ENCODE measurements around the gene NCKIPSD.
"Not testable (repeated sequence)": the region's sequence is repeated elsewhere in the genome, so short reads cannot be mapped to it uniquely, and the experiment has no call there.

The NCKIPSD gene

GRCh38 chr3:48685603-48686511 is at the start of gene NCKIPSD:
Gene NCKIPSD, minus strand, starts transcription at chr3:48685915. Its CDS starts 108 bp downstream, at chr3:48685807.
- DNase-seq = peak; percentile 83

GRCh38 chr3:48735075-48735767 is 49.5 kb upstream of the NCKIPSD start:
- DNase-seq = not testable (repeated sequence)

- not testable (repeated sequence) for DNase-seq
Measured at GRCh38 chr3:48734541-48734940, 48.8 kb upstream of the NCKIPSD start.

GRCh38 chr3:48733752-48734518 is 48.2 kb upstream of the NCKIPSD start:
- DNase-seq = not testable (repeated sequence)

GRCh38 chr3:48727511-48727910 is 41.8 kb upstream of the NCKIPSD start:
- no peak for DNase-seq

GRCh38 chr3:48725185-48725855 is 39.6 kb upstream of the NCKIPSD start:
- DNase-seq = not testable (repeated sequence)

DNA sequence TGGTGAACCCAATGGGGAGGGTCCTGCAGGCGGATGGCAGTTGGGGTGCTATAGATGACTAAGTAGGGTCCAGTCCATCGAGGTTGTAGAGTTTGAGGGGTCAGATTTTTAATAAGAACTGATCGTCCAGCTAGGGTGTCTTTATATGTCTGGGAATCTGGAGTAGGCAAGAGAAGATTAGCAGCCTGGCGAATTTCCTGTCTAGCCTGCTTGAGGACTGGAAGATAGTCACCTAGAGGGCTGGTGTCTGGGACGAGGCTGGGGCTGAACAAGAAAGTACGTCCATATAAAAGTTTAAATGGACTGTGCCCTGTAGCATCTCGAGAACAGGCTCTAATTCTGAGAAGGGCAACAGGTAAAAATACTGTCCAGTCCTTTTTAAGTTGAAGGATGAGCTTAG is 38.0 kb upstream of the NCKIPSD start:
- no peak for DNase-seq

- DNase-seq = not testable (repeated sequence)
Measured at GRCh38 chr3:48723293-48723692, 37.6 kb upstream of the NCKIPSD start.

- peak; percentile 95 for DNase-seq
Measured at GRCh38 chr3:48716982-48717746, 31.4 kb upstream of the NCKIPSD start, which contains the start of gene IP6K2. Gene IP6K2, minus strand, starts transcription at chr3:48717221. Its CDS starts 21,930 bp downstream, at chr3:48695291.

GRCh38 chr3:48716508-48716981 is 30.8 kb upstream of the NCKIPSD start:
- no peak for DNase-seq

GRCh38 chr3:48715174-48715800 is 29.6 kb upstream of the NCKIPSD start:
- no peak for DNase-seq

DNA sequence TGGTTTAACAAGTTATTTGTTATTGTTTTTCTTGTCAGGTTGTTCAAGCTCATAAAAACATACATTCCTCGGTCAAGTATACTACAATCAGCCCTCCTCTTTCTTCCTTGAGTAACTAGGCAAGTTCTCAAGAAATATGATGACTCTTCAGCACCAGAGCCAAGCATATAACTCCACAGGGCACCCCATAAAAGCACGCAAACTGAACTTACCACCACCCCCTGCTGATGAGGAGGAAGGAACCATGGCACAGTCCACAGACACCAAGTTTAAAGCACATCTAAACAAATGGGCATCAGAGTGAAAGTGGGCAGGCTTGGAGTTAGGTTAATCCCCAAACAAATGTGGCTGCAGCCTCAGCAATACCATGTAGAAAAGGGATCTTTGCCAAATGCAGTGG is 26.0 kb upstream of the NCKIPSD start:
- no peak for DNase-seq

- no peak for DNase-seq
Measured at GRCh38 chr3:48709051-48709461, 23.3 kb upstream of the NCKIPSD start.

DNA sequence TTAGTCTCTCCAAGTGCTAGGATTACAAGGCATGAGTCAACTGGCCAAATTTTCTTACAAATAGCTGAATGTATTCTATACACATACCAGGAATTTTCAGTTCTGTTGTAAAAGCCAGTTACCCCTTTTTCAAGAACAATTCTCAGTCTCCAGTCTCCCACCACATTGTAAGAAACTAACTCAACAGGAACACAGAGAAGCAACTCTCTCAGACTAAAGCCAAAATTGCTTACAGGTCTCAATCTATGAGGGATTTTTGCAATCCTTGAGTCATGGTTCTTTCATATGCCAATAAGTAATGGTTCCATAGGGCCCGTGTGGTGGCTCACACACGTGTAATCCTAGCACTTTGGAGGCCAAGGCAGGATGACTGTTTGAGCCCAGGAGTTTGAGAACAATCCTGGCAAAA is 22.8 kb upstream of the NCKIPSD start:
- DNase-seq = no peak

DNA sequence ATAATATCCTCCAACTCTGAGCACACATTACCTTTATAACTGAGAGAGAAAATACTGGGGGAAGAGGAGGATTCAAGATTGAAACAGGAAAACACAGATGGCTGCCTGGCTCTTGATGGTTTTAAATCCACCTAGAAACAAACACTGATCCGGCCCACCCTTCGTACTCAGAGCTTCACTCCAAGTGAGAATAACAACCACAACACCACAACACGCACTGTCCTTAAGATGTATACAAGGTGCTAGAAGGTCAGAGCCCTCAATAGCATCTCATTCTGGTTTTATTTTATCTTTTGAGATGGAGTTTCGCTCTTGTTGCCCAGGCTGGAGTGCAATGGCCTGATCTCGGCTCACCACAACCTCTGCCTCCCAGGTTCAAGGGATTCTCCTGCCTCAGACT is 21.4 kb upstream of the NCKIPSD start:
- no peak for DNase-seq

GRCh38 chr3:48702320-48702920 is 16.7 kb upstream of the NCKIPSD start:
- DNase-seq = no peak

DNA sequence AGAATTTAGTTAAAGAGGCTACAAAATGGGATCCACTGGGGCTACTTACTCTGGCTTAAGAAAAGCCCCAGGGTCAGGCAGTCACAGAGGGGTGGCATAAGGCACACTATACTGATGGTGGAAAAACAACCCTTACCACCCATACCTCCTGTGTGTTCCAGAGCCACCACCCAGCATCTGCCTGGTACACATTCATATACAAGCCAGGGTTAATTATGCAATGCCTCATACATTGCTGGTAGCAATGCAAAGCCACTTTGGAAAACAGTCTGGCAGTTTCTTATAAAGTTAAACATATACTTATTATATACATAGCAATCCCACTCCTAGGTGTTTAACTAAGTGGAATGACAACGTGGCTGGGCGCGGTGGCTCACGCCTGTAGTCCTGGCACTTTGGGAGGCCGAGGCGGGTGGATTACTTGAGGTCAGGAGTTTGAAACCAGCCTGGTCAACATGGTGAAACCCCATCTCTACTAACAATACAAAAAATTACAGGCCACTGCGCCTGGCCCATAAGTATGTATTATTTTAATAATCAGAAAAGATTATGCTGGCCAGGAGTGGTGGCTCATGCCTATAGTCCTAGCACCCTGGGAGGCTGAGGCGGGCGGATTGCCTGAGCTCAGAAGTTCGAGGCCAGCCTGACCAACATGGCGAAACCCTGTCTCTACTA is 15.2 kb upstream of the NCKIPSD start:
- no peak for DNase-seq

DNA sequence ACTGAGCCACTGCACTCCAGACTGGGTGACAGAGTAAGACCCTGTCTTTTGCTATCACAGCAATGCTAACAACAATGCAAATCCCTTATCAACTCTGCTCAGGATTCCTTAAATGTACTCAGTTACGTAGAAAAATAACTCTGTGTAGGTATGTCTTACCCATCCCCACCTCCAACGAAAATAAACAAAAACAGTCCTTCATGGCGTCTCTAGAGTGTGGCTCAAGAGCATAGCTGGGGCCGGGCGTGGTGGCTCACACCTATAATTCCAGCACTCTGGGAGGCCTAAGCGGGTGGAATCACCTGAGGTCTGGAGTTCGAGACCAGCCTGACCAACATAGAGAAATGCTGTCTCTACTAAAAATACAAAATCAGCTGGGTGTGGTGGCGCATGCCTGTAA is 13.2 kb upstream of the NCKIPSD start:
- DNase-seq = no peak

- DNase-seq = no peak
Measured at GRCh38 chr3:48697952-48698351, 12.2 kb upstream of the NCKIPSD start.

DNA sequence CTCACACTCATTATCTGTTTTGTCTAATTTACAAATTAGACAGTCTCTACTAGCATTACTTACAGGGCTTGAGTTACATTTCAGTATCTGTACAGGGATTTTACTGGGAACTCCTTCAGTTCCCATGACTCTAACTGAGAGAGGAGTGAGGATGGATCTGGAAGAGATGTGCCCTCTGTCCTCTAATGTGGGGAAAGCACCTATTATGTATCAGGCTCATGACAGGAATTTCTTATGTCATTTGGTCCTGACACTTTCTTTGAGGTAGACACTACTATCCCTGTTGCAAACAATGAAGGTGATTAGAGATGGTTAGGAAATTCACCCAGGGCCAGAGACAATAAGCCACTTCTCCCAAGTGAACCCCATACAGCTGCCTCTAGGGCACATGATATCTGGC is 10.9 kb upstream of the NCKIPSD start:
- DNase-seq = no peak

Measured in GDM1 (cell line).